NT2/D1 (cell line): Measurements from ENCODE around the gene KIF14.

Source experiments
- SUZ12 ChIP-seq: IDR thresholded peaks from 2 replicates; pipeline ENCODE4 v1.6.1; 2011; ENCODE audit not compliant: insufficient read length, insufficient read depth; ENCODE audit errors: extremely low read depth
- YY1 ChIP-seq: IDR thresholded peaks from 2 replicates; pipeline ENCODE4 v1.6.1; 2011; ENCODE audit not compliant: insufficient read length, insufficient read depth
- ZNF274 ChIP-seq: IDR thresholded peaks from 2 replicates; pipeline ENCODE4 v1.6.1; 2011; ENCODE audit warnings: mild to moderate bottlenecking, low read depth, low read length

DNA sequence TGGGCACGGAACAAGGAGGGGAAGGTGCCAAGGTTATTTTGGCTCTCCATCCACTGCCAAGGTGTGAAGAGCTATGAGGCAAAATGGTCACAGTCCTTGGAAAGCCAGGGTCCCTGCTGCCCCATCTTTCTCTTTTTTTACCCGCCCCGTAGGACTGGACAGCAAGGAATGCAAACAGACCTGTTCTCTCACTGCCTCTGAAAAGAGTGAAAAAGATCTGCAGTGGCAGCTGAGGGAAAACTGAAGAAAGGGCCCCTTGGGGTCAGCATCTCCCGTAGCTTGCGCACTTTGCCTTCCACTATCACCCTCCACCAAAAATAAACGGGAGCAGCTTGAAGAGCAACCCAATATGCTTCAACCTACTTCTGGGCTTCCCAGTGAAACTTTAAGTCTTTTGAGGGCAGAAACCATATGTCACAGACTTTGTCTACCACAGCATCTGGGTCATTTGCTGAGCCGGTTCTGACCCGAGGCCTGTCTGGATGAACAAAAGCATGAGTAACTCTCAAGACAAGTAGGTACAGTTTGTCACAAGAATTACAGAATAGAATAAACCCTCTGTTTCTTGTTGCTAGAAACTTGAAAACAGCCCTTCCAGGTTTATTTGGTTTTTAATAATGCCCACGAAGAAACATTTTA lies 9.4 kb upstream of the KIF14 start:
- TF ChIP-seq ZNF274 = no peak
- no peak for TF ChIP-seq YY1
- no peak for TF ChIP-seq SUZ12
